K562 (cell line): ENCODE data around the gene ZIC2. TPM values are rescaled to one million over a fixed set of nuclear protein-coding genes. Genes with fewer than 3 reads are reported as not detected.

Experiments
- BDP1 ChIP-seq: IDR thresholded peaks from 3 replicates; pipeline ENCODE4 v1.6.1; 2011; ENCODE audit not compliant: insufficient read length, insufficient read depth
- CBFA2T2 ChIP-seq: fragments of 450-650 bp; conservative IDR thresholded peaks from 2 replicates; pipeline ENCODE4 v1.6.1; 2017; ENCODE audit warnings: mild to moderate bottlenecking
- CHD4 ChIP-seq: fragments of 200-600 bp; sonication (generic); IDR thresholded peaks from 3 replicates; pipeline ENCODE4 v1.6.1; 2012; ENCODE audit warnings: low read depth, mild to moderate bottlenecking, mixed read lengths, low read length, inconsistent platforms; ENCODE audit not compliant: insufficient read depth, insufficient replicate concordance, poor library complexity, severe bottlenecking
- CTCF ChIP-seq, 3 experiments: IDR thresholded peaks in 2 of 3; conservative IDR thresholded peaks in 1 of 3; 2 replicates each; pipeline ENCODE4 v1.5.1; 2011 to 2012; ENCODE audit warnings: low read length in 3 of 3, mild to moderate bottlenecking in 3 of 3, control low read depth in 2 of 3, improper control_type of control experiment in 1 of 3, inconsistent platforms in 1 of 3, low read depth in 1 of 3, mixed read lengths in 1 of 3, moderate library complexity in 1 of 3; ENCODE audit not compliant: insufficient read depth in 2 of 3
- ELF2 ChIP-seq: fragments of 250-450 bp; sonication (Bioruptor Pico); IDR thresholded peaks from 2 replicates; pipeline ENCODE4 v1.5.0; 2021; ENCODE audit warnings: mild to moderate bottlenecking
- GMEB1 ChIP-seq: fragments of 250-450 bp; sonication (Bioruptor Pico); IDR thresholded peaks from 2 replicates; pipeline ENCODE4 v1.4.0; 2020; ENCODE audit warnings: mild to moderate bottlenecking
- MCM2 ChIP-seq: fragments of 450-650 bp; IDR thresholded peaks from 2 replicates; pipeline ENCODE4 v1.6.1; 2017; ENCODE audit warnings: low read depth, mild to moderate bottlenecking
- POLR2A ChIP-seq: fragments of 450-650 bp; conservative IDR thresholded peaks from 2 replicates; pipeline ENCODE4 v1.6.1; 2016
- SAFB ChIP-seq: fragments of 200-400 bp; formaldehyde crosslinking; IDR thresholded peaks from 2 replicates; pipeline ENCODE4 v1.6.1; 2017; ENCODE audit warnings: low read depth, low read length, borderline replicate concordance
- SIN3A ChIP-seq, 2 experiments: fragments of 150-350 bp in 1 of 2; IDR thresholded peaks; 2 replicates each; pipeline ENCODE4 v1.6.1; 2011 to 2016; ENCODE audit warnings: borderline replicate concordance in 2 of 2, low read depth in 2 of 2, low read length in 2 of 2, mild to moderate bottlenecking in 2 of 2, moderate library complexity in 2 of 2; ENCODE audit not compliant: control insufficient read depth in 1 of 2
- SMARCA5 ChIP-seq: fragments of 450-650 bp; IDR thresholded peaks from 2 replicates; pipeline ENCODE4 v1.6.1; 2016
- TAF1 ChIP-seq: IDR thresholded peaks from 2 replicates; pipeline ENCODE4 v1.6.1; 2011; ENCODE audit warnings: mild to moderate bottlenecking, low read length, moderate library complexity; ENCODE audit not compliant: insufficient read depth, control insufficient read depth, severe bottlenecking; ENCODE audit errors: extremely low read depth
- TAF7 ChIP-seq: fragments of 450-650 bp; IDR thresholded peaks from 2 replicates; pipeline ENCODE4 v1.6.1; 2016; ENCODE audit warnings: missing genetic modification characterization, missing compliant biosample characterization
- ZBTB1 ChIP-seq: sonication (generic); formaldehyde crosslinking; IDR thresholded peaks from 2 replicates; pipeline ENCODE4 v1.8.1; 2023; ENCODE audit warnings: missing genetic modification reagents, low read depth, mild to moderate bottlenecking, borderline replicate concordance
- ZNF384 ChIP-seq: IDR thresholded peaks from 2 replicates; pipeline ENCODE4 v1.6.1; 2012; ENCODE audit warnings: low read depth, low read length, improper control_type of control experiment
- ZNF592 ChIP-seq: fragments of 450-650 bp; IDR thresholded peaks from 2 replicates; pipeline ENCODE4 v1.6.1; 2017; ENCODE audit warnings: antibody characterized with exemption, mild to moderate bottlenecking
- ZNF644 ChIP-seq: fragments of 200-800 bp; sonication (Bioruptor generic); IDR thresholded peaks from 2 replicates; pipeline ENCODE4 v1.6.1; 2016; ENCODE audit warnings: low read depth, missing genetic modification characterization, missing compliant biosample characterization
- ZNF77 ChIP-seq: fragments of 250-450 bp; sonication (Bioruptor Pico); IDR thresholded peaks from 2 replicates; pipeline ENCODE4 v1.5.0; 2020
- polyA plus RNA-seq, 8 experiments: library from polyadenylated mRNA; depleted of rRNA in 4 of 8; stranded (reverse) in 5 of 8; unstranded in 3 of 8; fragments of >200 nt; fragmentation: Nextera tagmentation in 2 of 8; fragmentation: Illumina TruSeq in 1 of 8; extraction: Ambion mirVana in 2 of 8; extraction: Trizol in 1 of 8; gene quantifications; 2 replicates each; pipeline versions ENCODE4 v1.2.1 to v1.2.3, GENCODE V29; 2011 to 2014; ENCODE audit warnings: inconsistent platforms in 1 of 8, missing spikeins in 1 of 8
- total RNA-seq, 7 experiments: library from RNA; depleted of rRNA in 6 of 7; stranded (reverse); fragments of >200 nt in 6 of 7; fragmentation: Illumina TruSeq in 2 of 7; extraction: Trizol in 2 of 7; gene quantifications; 2 replicates each; pipeline versions ENCODE4 v1.2.1 to v1.2.3, GENCODE V29; 2011 to 2021; ENCODE audit warnings: low replicate concordance in 1 of 7
- TF ChIP-seq, protein P1 (sequence below): sonication (generic); formaldehyde crosslinking; IDR thresholded peaks from 2 replicates; pipeline ENCODE4 v1.9.0; 2022; ENCODE audit warnings: mild to moderate bottlenecking, missing genetic modification reagents

ZIC2 gene
- total and polyA plus RNA-seq, 9 of the 15 experiments (the other 6 are each of a cell fraction or from before 2014, with no cell fraction given) = 1.8 to 18.0 (median 4.5) TPM

DNA sequence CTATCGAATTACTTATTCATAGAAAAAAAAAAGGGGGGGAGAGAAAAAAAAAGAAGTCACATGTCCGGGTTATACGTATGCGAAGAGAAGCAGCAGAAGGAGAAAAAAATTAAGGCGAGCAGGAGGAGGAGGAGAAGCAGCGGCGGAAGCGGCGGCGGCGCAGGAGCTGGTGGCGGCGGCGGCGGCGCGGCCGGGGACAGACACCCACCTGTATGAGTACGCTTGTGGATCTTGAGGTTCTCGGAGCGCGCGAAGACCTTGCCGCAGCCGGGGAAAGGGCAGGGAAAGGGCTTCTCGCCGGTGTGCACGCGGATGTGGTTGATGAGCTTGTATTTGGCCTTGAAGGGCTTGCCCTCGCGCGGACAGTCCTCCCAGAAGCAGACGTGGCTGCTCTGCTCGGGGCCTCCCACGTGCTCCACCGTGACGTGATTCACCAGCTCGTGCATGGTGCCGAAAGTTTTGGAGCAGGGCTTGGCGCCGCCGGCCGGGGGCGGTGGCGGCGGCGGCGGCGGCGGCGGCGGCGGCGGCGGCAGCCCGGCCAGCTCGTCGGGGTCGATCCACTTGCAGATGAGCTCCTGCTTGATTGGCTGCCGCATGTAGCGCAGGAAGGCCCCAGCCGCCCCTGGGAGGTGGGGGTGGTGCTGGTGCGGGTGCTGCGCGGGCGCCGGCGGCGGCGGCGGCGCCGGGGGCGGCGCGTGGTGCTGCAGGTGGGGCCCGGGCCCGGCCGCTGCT, 11.5 kb upstream of the ZIC2 start (continued):
- no peak for TF ChIP-seq SAFB
- 0 out of 2 replicates have a peak, but pooled peaks have one; percentile 24 for TF ChIP-seq ZNF384
- TF ChIP-seq CTCF (IDR thresholded peaks at IDR 0.05 in 2 of 3, conservative IDR thresholded peaks at IDR 0.05 in 1 of 3; ENCODE audit: insufficient read depth in 2 of 3, low read depth in 1 of 3, low read length in 3 of 3) = 0 out of 6 replicates have a peak, but pooled peaks of 1 of the 3 experiments have one; percentile 1
- TF ChIP-seq ZNF77 = no peak
- TF ChIP-seq GMEB1 (CRISPR knock-in tag) = no peak
- TF ChIP-seq, protein P1, sequence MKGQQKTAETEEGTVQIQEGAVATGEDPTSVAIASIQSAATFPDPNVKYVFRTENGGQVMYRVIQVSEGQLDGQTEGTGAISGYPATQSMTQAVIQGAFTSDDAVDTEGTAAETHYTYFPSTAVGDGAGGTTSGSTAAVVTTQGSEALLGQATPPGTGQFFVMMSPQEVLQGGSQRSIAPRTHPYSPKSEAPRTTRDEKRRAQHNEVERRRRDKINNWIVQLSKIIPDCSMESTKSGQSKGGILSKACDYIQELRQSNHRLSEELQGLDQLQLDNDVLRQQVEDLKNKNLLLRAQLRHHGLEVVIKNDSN (CRISPR knock-in tag) = peak; percentile 67
- TF ChIP-seq SMARCA5 = no peak
- peak; percentile 46; the same call in 1 of the 2 replicates for TF ChIP-seq POLR2A
- TF ChIP-seq CHD4 = no peak
- TF ChIP-seq BDP1 = no peak
- no peak for TF ChIP-seq CBFA2T2
- TF ChIP-seq ZBTB1 (CRISPR knock-in tag) = peak; percentile 74; the same call in 1 of the 2 replicates
- TF ChIP-seq SIN3A (IDR thresholded peaks at IDR 0.05; ENCODE audit: borderline replicate concordance in 2 of 2, control insufficient read depth in 1 of 2, low read depth in 2 of 2, low read length in 2 of 2) = 0 out of 4 replicates have a peak, but pooled peaks of 1 of the 2 experiments have one; percentile 45
- TF ChIP-seq ZNF644 = no peak
- TF ChIP-seq TAF7 (tag) = no peak
- TF ChIP-seq ZNF592 = peak; percentile 62; the same call in 1 of the 2 replicates
- TF ChIP-seq TAF1 = peak; percentile 22
- TF ChIP-seq ELF2 (CRISPR knock-in tag) = no peak
- TF ChIP-seq MCM2 = no peak
